ENCODE data around the gene PCGF5. TPM values are rescaled to one million over a fixed set of nuclear protein-coding genes. Genes with fewer than 3 reads are reported as not detected.
A peak's percentile ranks its signal among the peaks of the same experiment; 100 is the strongest.

Gene PCGF5
- total and polyA plus RNA-seq, 10 of the 15 experiments (the other 5 are each of a cell fraction or from before 2014, with no cell fraction given): 33.2 to 79.7 (median 50.7) TPM

DNA sequence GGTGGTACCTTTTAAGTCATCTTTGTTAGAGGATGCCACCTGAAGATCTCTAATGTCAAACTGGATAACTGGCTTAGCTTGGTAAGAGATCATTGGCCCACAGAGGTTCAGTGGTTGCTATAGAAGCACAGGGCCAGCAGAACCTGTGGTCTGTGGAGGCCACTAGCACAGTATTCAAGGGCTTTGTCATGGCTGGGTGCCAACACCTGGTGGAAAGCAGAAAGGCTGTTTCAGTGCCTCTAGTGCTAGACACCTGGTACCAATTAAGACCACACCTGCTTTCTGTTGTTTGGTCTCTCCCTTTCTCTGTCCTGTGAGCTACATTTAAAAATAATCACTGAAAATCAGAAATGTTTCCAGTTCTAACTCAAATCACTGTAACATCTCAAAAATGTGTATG is 10.0 kb upstream of the PCGF5 start:
- DNase-seq (ENCODE audit: low read depth, low spot score): no peak
- TF ChIP-seq RCOR1 (conservative IDR thresholded peaks at IDR 0.05; ENCODE audit: low read depth, low read length): no peak
- peak; percentile 56 for TF ChIP-seq RUNX3 (IDR thresholded peaks at IDR 0.05; ENCODE audit: low read length)
- 0 out of 2 replicates have a peak, but pooled peaks have one; percentile 12 for TF ChIP-seq IRF4 (IDR thresholded peaks at IDR 0.05; ENCODE audit: low read depth, low read length)
- TF ChIP-seq, protein P1, sequence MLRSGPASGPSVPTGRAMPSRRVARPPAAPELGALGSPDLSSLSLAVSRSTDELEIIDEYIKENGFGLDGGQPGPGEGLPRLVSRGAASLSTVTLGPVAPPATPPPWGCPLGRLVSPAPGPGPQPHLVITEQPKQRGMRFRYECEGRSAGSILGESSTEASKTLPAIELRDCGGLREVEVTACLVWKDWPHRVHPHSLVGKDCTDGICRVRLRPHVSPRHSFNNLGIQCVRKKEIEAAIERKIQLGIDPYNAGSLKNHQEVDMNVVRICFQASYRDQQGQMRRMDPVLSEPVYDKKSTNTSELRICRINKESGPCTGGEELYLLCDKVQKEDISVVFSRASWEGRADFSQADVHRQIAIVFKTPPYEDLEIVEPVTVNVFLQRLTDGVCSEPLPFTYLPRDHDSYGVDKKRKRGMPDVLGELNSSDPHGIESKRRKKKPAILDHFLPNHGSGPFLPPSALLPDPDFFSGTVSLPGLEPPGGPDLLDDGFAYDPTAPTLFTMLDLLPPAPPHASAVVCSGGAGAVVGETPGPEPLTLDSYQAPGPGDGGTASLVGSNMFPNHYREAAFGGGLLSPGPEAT (IDR thresholded peaks at IDR 0.05; ENCODE audit: low read depth): no peak
- TF ChIP-seq, protein P2, sequence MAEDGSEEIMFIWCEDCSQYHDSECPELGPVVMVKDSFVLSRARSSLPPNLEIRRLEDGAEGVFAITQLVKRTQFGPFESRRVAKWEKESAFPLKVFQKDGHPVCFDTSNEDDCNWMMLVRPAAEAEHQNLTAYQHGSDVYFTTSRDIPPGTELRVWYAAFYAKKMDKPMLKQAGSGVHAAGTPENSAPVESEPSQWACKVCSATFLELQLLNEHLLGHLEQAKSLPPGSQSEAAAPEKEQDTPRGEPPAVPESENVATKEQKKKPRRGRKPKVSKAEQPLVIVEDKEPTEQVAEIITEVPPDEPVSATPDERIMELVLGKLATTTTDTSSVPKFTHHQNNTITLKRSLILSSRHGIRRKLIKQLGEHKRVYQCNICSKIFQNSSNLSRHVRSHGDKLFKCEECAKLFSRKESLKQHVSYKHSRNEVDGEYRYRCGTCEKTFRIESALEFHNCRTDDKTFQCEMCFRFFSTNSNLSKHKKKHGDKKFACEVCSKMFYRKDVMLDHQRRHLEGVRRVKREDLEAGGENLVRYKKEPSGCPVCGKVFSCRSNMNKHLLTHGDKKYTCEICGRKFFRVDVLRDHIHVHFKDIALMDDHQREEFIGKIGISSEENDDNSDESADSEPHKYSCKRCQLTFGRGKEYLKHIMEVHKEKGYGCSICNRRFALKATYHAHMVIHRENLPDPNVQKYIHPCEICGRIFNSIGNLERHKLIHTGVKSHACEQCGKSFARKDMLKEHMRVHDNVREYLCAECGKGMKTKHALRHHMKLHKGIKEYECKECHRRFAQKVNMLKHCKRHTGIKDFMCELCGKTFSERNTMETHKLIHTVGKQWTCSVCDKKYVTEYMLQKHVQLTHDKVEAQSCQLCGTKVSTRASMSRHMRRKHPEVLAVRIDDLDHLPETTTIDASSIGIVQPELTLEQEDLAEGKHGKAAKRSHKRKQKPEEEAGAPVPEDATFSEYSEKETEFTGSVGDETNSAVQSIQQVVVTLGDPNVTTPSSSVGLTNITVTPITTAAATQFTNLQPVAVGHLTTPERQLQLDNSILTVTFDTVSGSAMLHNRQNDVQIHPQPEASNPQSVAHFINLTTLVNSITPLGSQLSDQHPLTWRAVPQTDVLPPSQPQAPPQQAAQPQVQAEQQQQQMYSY (CRISPR knock-in tag; IDR thresholded peaks at IDR 0.05): no peak
- TF ChIP-seq, protein P3, sequence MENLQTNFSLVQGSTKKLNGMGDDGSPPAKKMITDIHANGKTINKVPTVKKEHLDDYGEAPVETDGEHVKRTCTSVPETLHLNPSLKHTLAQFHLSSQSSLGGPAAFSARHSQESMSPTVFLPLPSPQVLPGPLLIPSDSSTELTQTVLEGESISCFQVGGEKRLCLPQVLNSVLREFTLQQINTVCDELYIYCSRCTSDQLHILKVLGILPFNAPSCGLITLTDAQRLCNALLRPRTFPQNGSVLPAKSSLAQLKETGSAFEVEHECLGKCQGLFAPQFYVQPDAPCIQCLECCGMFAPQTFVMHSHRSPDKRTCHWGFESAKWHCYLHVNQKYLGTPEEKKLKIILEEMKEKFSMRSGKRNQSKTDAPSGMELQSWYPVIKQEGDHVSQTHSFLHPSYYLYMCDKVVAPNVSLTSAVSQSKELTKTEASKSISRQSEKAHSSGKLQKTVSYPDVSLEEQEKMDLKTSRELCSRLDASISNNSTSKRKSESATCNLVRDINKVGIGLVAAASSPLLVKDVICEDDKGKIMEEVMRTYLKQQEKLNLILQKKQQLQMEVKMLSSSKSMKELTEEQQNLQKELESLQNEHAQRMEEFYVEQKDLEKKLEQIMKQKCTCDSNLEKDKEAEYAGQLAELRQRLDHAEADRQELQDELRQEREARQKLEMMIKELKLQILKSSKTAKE (IDR thresholded peaks at IDR 0.05; ENCODE audit: low read depth, poor library complexity, severe bottlenecking): peak; percentile 45
- TF ChIP-seq TAF1 (IDR thresholded peaks at IDR 0.05; ENCODE audit: borderline replicate concordance, low read depth, low read length): no peak
- TF ChIP-seq SMC3 (IDR thresholded peaks at IDR 0.05; ENCODE audit: borderline replicate concordance, low read length): no peak
- no peak for TF ChIP-seq RB1 (IDR thresholded peaks at IDR 0.05; ENCODE audit: borderline replicate concordance)
- no peak for TF ChIP-seq POLR2AphosphoS2 (IDR thresholded peaks at IDR 0.05; ENCODE audit: low read depth, low read length)
- TF ChIP-seq, protein P4, sequence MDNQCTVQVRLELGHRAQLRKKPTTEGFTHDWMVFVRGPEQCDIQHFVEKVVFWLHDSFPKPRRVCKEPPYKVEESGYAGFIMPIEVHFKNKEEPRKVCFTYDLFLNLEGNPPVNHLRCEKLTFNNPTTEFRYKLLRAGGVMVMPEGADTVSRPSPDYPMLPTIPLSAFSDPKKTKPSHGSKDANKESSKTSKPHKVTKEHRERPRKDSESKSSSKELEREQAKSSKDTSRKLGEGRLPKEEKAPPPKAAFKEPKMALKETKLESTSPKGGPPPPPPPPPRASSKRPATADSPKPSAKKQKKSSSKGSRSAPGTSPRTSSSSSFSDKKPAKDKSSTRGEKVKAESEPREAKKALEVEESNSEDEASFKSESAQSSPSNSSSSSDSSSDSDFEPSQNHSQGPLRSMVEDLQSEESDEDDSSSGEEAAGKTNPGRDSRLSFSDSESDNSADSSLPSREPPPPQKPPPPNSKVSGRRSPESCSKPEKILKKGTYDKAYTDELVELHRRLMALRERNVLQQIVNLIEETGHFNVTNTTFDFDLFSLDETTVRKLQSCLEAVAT (IDR thresholded peaks at IDR 0.05): no peak
- no peak for TF ChIP-seq MXI1 (IDR thresholded peaks at IDR 0.05; ENCODE audit: low read depth, low read length)
- no peak for TF ChIP-seq RAD21 (IDR thresholded peaks at IDR 0.05; ENCODE audit: insufficient read depth, low read depth, low read length)
- no peak for TF ChIP-seq GATAD2B (conservative IDR thresholded peaks at IDR 0.05; ENCODE audit: low read depth)

More for the DNA sequence above, 10.0 kb upstream of the PCGF5 start:
- Histone ChIP-seq H2AFZ (ENCODE audit: control insufficient read depth, low read depth, low read length) (no peak overlapping the region), H3K27me3 (replicated peaks in 1 of 2; ENCODE audit: control insufficient read depth in 2 of 2, insufficient read depth in 2 of 2, low read length in 1 of 2) (no peaks in the 10 kb centered on the region), H3K36me3 (ENCODE audit: control insufficient read depth in 2 of 2, insufficient read depth in 2 of 2, low read length in 1 of 2) (no peaks in the 10 kb centered on the region), H3K27ac (ENCODE audit: control insufficient read depth, insufficient read depth) (no peak overlapping the region), H3K9me3 (replicated peaks; ENCODE audit: control insufficient read depth, insufficient read depth, low read length) (no peaks in the 10 kb centered on the region), H4K20me1 (ENCODE audit: control insufficient read depth, insufficient read depth) (no peaks in the 10 kb centered on the region), H3K9ac (ENCODE audit: control insufficient read depth, insufficient read depth, low read length) (no peak overlapping the region), H3K4me2 (ENCODE audit: control insufficient read depth, insufficient read depth) (0 out of 2 replicates have a peak overlapping the region, but pooled peaks have one; percentile 4), H3K4me3 (no peak overlapping the region), H3K79me2 (ENCODE audit: control insufficient read depth, insufficient read depth, low read length) (peaks cover 27% of the 10 kb centered on the region), H3K4me1 (ENCODE audit: control insufficient read depth, insufficient read depth, low read length) (peaks cover 36% of the 10 kb centered on the region)
- intact Hi-C loops (cut with micrococcal nuclease; ENCODE audit: unreplicated experiment): no loop called here
- BruUV-seq (replicated peaks): no TSS peak
- FAIRE-seq: no peak
- ATAC-seq: peak; percentile 86
- POLR2A ChIA-PET: interaction anchor here (1.2 to 1.6 kb wide), 2 partner anchors 10 kb away, joined by 3 to 5 read pairs; partner anchors contain the start of gene PCGF5
- RAD21 ChIA-PET (ENCODE audit: unreplicated experiment): interaction anchor here (0.9 to 3.2 kb wide), 3 partner anchors 9 to 45 kb away, joined by 3 to 14 read pairs (median 4); no protein-coding TSS in a partner anchor
- CTCF ChIA-PET: interaction anchor here (1.0 to 3.7 kb wide), 4 partner anchors 10 to 297 kb away, joined by 3 to 14 read pairs (median 4); partner anchors contain the start of gene PCGF5
- SMC1A ChIA-PET (ENCODE audit: uncharacterized antibody, unreplicated experiment): interaction anchor here (0.8 to 4.0 kb wide), 13 partner anchors 9 to 211 kb away, joined by 3 to 23 read pairs (median 4); partner anchors contain the start of gene PCGF5
- in situ Hi-C loops (cut with MboI): no loop called here

Measured in GM12878 (cell line).